Stimulated activated CD4-positive, alpha-beta T cell treated with anti-CD3 and anti-CD28 coated beads, Interleukin-4, amount 100 ng/mL, for 48 hours (primary cell): ENCODE results near the gene ADAMTS17.

ENCODE experiments used
- DNase-seq, 2 donors: peaks; one replicate each; pipeline ENCODE4 v3.0.0-alpha.2; 2020; ENCODE audit warnings: low read depth in 2 of 2

ADAMTS17 gene

GRCh38 chr15:100221471-100222348 lies 120.1 kb downstream of the ADAMTS17 start:
- no peak for DNase-seq

- no peak for DNase-seq
Measured at GRCh38 chr15:100220058-100220768, 121.6 kb downstream of the ADAMTS17 start.

GRCh38 chr15:100218434-100218833 lies 123.3 kb downstream of the ADAMTS17 start:
- DNase-seq, result no peak

GRCh38 chr15:100216182-100216581 lies 125.6 kb downstream of the ADAMTS17 start:
- DNase-seq, result no peak

GRCh38 chr15:100215843-100216169 lies 126.0 kb downstream of the ADAMTS17 start:
- no peak for DNase-seq

GRCh38 chr15:100215031-100215842 lies 126.5 kb downstream of the ADAMTS17 start:
- DNase-seq, result no peak

GRCh38 chr15:100211855-100212850 lies 129.6 kb downstream of the ADAMTS17 start:
- DNase-seq, result no peak

GRCh38 chr15:100210338-100210737 lies 131.4 kb downstream of the ADAMTS17 start:
- DNase-seq, result no peak

- DNase-seq, result no peak
Measured at GRCh38 chr15:100208921-100209603, 132.7 kb downstream of the ADAMTS17 start.

GRCh38 chr15:100207053-100207452 lies 134.7 kb downstream of the ADAMTS17 start:
- DNase-seq, result no peak

GRCh38 chr15:100206643-100207042 lies 135.1 kb downstream of the ADAMTS17 start:
- DNase-seq, result no peak

- DNase-seq, result no peak
Measured at GRCh38 chr15:100205549-100206295, 136.1 kb downstream of the ADAMTS17 start.

GRCh38 chr15:100204771-100205170 lies 137.0 kb downstream of the ADAMTS17 start:
- DNase-seq, result no peak

GRCh38 chr15:100204211-100204610 lies 137.6 kb downstream of the ADAMTS17 start:
- DNase-seq, result no peak

GRCh38 chr15:100202309-100202960 lies 139.3 kb downstream of the ADAMTS17 start:
- DNase-seq, result no peak

- no peak for DNase-seq
Measured at GRCh38 chr15:100201376-100202280, 140.1 kb downstream of the ADAMTS17 start.

GRCh38 chr15:100200287-100200880 lies 141.4 kb downstream of the ADAMTS17 start:
- no peak for DNase-seq
